ENCODE data around the gene MYLK. TPM values are rescaled to one million over a fixed set of nuclear protein-coding genes. Genes with fewer than 3 reads are reported as not detected.
"Not testable (repeated sequence)": the region's sequence is repeated elsewhere in the genome, so short reads cannot be mapped to it uniquely, and the experiment has no call there.

The MYLK gene
- total RNA-seq, 1 donor from 2014 or later = 196 TPM

GRCh38 chr3:123616593-123616992 is 267.5 kb downstream of the MYLK start:
- intact Hi-C loops (cut with DNase I) = no loop called here
- no peak for DNase-seq (ENCODE audit: low spot score in 2 of 2)
- peaks cover 34 to 55% of the 10 kb centered on the region in 2 donors for H3K36me3 ChIP-seq
- peaks cover 12 to 59% of the 10 kb centered on the region in 2 donors for H3K4me1 ChIP-seq
- peak overlapping the region in 1 of 2 donors; percentile 41 for H3K4me3 ChIP-seq
- H3K27me3 ChIP-seq = no peaks in the 10 kb centered on the region
- peak overlapping the region in 1 of 2 donors; percentile 62 for H3K27ac ChIP-seq
- TF ChIP-seq CTCF (IDR thresholded peaks at IDR 0.05) = no peak
- H3K9me3 ChIP-seq = no peaks in the 10 kb centered on the region

GRCh38 chr3:123613543-123613942 is 270.6 kb downstream of the MYLK start:
- Histone ChIP-seq H3K9me3 (no peaks in the 10 kb centered on the region), H3K27ac (peak overlapping the region; percentile 28 to 42), H3K4me3 (no peak overlapping the region), H3K27me3 (no peaks in the 10 kb centered on the region), H3K36me3 (peaks cover 33 to 73% of the 10 kb centered on the region in 2 donors), H3K4me1 (peaks cover 5 to 46% of the 10 kb centered on the region in 2 donors)
- intact Hi-C loops (cut with DNase I) = no loop called here
- DNase-seq (ENCODE audit: low spot score in 2 of 2) = no peak
- TF ChIP-seq CTCF (IDR thresholded peaks at IDR 0.05) = no peak

GRCh38 chr3:123611674-123612073 is 272.5 kb downstream of the MYLK start:
- Histone ChIP-seq H3K4me1 (peaks cover 0 to 28% of the 10 kb centered on the region in 2 donors), H3K36me3 (peaks cover 26 to 55% of the 10 kb centered on the region in 2 donors)
- DNase-seq (ENCODE audit: low spot score in 2 of 2); H3K9me3 ChIP-seq; intact Hi-C loops (cut with DNase I); H3K27ac ChIP-seq; H3K27me3 ChIP-seq; H3K4me3 ChIP-seq: not testable (repeated sequence)

- intact Hi-C loops (cut with DNase I) = no loop called here
- Histone ChIP-seq H3K4me3 (no peak overlapping the region), H3K9me3 (no peaks in the 10 kb centered on the region), H3K27ac (no peak overlapping the region), H3K4me1 (peaks cover 0 to 24% of the 10 kb centered on the region in 2 donors), H3K27me3 (no peaks in the 10 kb centered on the region), H3K36me3 (peaks cover 23 to 49% of the 10 kb centered on the region in 2 donors)
- DNase-seq (ENCODE audit: low spot score in 2 of 2) = no peak
- no peak for TF ChIP-seq CTCF (IDR thresholded peaks at IDR 0.05)
Observed at GRCh38 chr3:123611082-123611481, 273.1 kb downstream of the MYLK start.

GRCh38 chr3:123610331-123610730 is 273.8 kb downstream of the MYLK start:
- Histone ChIP-seq H3K36me3 (peaks cover 21 to 45% of the 10 kb centered on the region in 2 donors), H3K27ac (no peak overlapping the region), H3K4me3 (no peak overlapping the region), H3K4me1 (peaks cover 0 to 24% of the 10 kb centered on the region in 2 donors), H3K27me3 (no peaks in the 10 kb centered on the region), H3K9me3 (no peaks in the 10 kb centered on the region)
- DNase-seq (ENCODE audit: low spot score in 2 of 2) = no peak
- intact Hi-C loops (cut with DNase I) = no loop called here
- no peak for TF ChIP-seq CTCF (IDR thresholded peaks at IDR 0.05)

GRCh38 chr3:123609063-123609462 is 275.1 kb downstream of the MYLK start:
- peaks cover 14 to 33% of the 10 kb centered on the region in 2 donors for H3K36me3 ChIP-seq
- H3K27ac ChIP-seq = no peak overlapping the region
- H3K4me3 ChIP-seq = no peak overlapping the region
- intact Hi-C loops (cut with DNase I) = no loop called here
- no peaks in the 10 kb centered on the region for H3K9me3 ChIP-seq
- H3K4me1 ChIP-seq = peaks cover 0 to 23% of the 10 kb centered on the region in 2 donors
- no peaks in the 10 kb centered on the region for H3K27me3 ChIP-seq
- DNase-seq (ENCODE audit: low spot score in 2 of 2) = no peak
- TF ChIP-seq CTCF (IDR thresholded peaks at IDR 0.05) = no peak

Data from ascending aorta (tissue), 2 donors.